ENCODE results near the gene RGMA.
"Not testable (repeated sequence)": the region's sequence is repeated elsewhere in the genome, so short reads cannot be mapped to it uniquely, and the experiment has no call there.

RGMA gene

DNA sequence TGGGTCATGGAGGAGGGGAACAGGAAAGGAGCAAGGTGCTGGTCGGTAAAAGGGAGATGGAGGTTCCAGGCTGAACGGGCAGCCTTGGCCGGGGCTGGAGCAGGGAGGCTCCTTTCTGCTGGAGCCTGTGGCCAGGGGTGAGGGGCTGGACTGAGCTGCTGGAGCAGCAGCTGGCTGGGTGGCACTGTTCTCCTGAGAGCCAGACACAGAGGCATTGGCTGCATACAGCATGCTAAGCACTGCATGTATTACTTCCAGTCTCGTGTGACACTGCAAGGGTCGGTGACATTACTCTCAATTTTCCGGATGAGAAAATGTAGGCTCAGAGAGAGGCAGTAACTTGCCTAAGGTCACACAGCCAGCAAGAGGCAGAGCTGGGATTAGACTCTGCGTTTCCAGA, 42.3 kb downstream of the RGMA start:
- no peak for DNase-seq

DNA sequence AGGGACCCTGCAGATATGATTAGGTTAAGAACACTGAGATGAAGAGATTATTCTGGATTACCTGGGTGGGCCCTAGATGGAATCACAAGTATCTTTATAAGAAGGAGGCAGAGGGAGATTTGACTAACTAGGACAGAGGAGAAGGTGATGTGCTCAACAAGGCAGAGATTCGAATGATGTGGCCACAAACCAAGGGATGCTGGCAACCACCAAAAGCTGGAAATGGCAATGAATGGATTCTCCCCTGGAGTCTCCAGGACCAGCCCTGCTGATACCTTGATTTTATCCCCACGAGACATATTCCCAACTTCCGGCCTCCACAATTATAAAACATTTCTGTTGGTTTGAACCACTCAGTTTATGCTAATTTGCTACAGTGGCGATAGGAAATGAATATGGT, 42.9 kb downstream of the RGMA start:
- DNase-seq: no peak

DNA sequence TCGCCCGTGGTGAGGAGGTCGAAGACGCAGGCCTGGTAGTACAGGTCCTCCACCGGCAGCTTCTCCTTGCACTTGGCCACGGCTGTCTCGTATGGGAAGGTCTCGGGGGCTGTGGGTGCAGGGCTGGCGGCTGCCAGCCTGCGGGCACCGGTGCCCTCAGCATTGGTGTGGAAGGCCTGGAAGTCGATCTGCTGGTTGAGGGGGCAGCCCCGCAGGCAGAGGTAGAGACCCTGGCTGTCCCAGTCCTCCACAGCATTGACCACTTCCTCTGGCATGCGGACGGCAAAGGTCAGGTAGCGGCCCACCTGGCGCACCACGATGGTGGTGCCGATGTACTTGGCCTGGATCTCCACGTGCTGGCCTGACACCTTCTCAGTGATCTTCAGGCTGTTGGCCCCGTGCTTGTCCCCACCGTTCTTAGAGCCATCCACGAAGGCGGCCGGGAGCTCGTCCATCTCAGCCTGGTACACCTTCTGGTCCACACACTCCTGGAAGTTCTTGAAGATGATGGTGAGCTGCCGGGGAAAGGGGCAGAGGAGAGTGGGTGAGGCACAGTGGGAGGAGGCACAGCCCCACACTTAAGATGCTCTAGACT, 43.7 kb downstream of the RGMA start:
- DNase-seq: no peak

DNA sequence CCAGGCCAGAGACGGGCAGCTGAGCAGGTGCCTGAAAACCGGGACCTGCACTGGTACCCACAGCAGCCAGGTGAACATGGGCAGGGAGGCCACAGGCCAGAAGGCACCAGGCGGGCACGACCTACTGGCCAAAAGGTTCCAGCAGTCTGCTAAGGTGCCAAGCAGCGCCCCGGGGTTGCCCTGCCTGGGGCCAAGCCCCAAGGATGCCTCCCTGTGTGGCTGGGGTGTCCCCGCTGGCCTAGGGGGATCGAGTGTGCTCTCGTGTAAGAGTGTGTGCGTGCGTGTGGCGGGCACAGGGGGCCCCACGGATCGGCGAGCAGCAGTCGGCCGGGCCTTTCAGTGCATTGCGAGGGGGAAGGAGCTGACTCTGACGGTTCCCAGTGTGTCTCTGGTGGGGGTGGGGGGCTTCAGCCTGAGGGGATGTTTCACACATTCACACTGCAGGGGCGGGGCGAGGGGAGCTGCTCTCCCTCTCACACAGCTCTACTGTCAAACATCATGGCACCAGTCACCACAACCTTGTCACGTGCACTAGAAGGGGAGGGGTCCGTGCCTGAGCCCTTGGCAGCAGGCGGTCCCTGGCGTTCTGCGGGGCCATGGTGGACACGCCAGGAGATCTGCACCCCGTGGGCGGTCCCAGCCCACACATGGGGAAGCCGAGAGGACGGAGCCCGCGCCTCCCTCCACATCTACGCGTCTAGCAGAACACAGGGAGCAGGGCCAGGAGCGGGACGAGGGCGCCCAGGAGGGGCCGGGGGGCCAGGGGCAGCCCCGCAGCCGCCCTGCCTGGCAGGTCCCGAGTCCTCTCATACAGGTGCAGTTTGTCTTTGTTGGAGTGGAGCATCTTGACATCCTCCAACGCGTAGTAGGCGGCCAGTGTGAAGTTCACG, 44.5 kb downstream of the RGMA start:
- no peak for DNase-seq

DNA sequence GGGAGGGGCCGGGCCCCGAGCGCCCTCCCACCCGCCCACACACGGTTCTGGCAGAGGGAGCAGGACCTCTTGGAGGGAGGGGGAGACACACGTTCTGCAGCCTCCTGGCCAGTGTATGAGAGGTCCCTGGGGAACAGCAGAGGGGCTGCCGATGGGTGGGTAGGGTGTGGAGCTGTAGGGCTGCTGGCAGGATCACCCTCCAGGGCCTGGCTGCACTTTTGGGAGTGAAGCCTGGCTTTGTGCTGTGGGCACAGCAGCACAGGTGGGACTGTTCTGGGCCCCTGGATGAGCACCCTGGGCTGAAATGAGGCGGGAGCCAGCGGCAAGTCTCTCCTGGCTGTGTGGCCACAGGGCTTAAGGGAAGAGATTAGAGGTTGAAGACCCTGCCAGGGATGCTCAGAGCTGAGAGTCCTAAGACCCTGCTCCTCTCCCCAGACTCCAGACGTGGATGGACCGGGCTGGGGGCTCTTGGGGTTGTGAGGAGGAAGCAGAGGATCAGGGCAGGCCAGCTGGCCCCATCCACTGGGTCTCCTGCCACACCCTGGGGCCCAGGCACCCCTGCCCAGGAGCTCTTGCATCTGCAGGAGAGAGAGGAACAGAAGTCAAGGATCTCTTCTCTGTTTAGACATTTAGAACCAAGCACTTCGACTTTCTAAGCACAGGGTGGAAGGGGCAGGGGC, 45.2 kb downstream of the RGMA start:
- DNase-seq: no peak

- DNase-seq: no peak
Measured at GRCh38 chr15:93042691-93043378, 46.2 kb downstream of the RGMA start.

DNA sequence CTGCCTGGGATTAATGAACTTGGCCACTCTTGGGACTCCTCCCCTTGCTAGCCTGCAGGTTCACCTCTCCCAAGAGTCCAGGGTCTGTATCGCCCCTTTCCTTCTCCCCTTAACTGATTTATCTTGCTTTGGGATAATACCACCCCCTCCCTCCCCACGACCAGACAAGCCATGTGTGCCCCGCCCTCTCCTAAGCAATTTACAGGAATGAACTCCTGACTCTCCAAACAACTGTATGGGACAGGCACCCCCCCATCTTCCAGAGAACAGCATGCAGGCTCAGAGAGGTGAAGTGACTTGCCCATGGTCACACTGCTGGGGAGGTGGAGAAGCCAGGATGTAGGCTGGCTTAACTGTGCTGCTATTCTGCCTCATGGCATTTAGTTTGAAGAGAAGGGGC, 46.8 kb downstream of the RGMA start:
- no peak for DNase-seq

- no peak for DNase-seq
Measured at GRCh38 chr15:93041159-93041547, 47.9 kb downstream of the RGMA start.

- no peak for DNase-seq
Measured at GRCh38 chr15:93040288-93041158, 48.5 kb downstream of the RGMA start.

DNA sequence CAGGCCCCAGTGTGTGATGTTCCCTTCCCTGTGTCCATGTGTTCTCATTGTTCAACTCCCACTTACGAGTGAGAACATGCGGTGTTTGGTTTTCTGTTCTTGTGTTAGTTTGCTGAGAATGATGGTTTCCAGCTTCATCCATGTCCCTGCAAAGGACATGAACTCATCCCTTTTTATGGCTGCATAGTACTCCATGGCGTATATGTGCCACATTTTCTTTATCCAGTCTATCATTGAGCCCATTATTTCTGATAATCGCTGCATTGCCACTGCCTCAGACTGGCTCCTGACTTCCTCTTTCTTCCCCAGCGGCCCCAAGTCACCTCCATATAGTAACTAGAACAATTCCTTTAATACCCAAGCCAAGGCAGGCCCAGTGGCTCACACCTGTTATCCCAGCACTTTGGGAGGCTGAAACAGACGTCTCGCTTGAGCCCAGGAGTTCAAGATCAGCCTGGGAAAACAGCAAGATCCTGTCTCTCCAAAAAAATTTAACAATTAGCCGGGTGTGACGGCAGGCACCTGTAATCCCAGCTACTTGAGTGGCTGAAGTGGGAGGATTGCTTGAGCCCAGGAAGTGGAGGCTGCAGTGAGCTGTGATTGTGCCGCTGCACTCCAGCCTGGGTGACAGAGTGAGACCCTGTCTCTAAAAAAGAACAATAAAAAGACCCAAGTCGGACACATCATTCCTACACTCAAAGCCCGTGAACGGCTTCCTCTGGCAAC, 49.3 kb downstream of the RGMA start:
- not testable (repeated sequence) for DNase-seq

DNA sequence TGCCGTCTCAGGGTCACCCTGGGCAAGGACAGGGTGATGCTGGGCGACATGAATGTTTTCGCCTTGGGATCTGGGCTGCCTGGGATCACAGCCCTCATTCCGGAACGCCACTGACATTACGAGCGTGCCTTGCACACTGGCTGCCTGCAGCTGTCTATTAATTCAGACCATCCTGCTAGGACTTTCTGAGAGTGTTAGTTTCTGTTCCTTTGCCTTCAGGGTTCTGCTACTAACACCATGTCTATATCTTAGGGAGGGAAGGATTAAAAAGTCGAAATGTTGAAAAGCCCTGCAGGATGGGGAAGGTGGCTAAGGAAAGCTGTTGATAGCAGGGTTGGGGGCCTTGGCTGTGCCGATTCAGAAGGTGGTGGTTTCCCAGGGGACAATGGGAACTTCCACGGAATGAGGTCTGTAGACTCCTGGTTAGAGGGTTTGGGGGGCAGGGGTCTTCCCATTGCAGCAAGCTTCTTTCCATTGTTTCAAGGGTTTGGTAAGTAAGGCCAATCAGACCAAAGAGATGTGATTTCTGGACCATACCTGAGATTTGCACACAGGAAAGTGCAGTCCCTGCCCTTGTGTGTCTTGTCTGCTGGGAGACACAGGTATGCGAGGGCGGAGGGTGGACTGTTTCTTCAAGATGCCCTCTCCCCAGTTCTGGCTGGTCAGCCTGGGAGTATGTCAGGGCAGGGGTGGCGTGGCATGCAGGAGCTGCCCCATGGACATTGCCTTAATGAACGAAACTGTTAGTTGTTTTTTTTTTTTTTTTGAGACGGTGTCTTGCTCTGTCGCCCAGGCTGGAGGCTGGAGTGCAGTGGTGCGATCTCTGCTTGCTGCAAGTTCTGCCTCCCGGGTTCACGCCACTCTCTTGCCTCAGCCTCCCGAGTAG, 50.9 kb downstream of the RGMA start:
- no peak for DNase-seq

DNA sequence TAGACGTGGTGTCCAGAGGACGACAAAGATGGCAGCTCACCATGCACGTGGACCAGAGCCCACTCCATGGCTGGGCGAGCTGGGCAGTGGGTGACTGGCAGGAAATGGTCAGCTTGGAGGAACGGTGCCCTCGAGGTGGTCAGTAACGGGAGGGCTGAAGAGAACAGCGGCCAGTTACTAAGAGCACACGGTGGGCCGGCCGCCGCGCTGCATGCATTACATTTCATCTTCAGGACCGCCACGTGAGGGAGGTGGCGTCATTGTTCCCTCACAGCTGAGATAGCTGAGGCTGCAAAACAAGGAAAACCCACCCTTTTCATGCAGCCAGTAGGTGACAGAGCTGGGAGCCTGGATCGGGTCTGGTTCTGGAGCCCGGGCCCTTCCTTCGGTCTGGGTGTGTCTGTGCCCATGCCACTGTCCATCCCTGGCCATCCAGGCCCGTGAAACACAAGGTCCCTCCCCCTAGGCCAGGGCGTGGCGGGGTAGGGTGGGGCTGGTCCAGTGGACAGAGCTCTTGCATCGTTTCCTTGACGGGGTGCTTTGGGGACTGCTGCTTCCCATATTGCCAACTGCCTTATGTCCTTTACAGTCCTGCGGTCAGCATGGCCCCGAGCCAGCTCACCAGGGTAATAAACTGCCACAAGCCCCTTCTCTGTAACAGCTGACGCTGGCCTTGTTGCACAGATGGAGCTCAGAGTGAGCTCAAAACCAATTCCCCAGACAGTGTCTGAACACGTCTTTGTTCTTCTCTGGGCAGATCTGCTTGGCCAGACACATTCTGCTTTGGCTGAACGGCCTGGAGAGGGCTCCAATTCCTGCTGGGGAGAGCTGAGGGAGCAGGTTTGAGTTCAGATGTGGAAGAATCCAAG, 51.8 kb downstream of the RGMA start:
- no peak for DNase-seq

- DNase-seq: no peak
Measured at GRCh38 chr15:93035953-93036810, 52.8 kb downstream of the RGMA start.

GRCh38 chr15:93035092-93035915, 53.7 kb downstream of the RGMA start:
- DNase-seq: no peak

DNA sequence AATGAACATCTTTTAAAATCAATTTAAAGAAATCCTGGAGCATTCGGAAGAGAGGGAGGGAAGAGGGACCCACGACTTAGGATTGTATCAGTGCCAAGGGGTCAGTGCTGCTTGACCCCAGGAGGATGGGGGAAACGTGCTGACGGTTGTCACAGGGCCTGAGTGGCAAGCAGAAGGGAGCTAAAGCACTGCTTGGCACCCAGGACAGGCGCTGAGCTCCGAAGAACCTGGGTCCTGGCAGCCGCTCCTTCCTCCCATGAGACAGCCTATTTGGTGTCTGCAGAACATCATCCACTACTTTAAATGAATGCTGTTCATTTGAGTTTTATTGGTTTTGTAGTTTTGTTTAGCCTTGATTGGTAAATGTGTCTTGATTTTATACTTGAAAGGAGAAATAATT, 54.5 kb downstream of the RGMA start:
- no peak for DNase-seq

GRCh38 chr15:93033434-93034045, 55.5 kb downstream of the RGMA start:
- no peak for DNase-seq
